HUES6 (cell line): ENCODE results near the gene IL10.

Source experiments
- H3K27ac ChIP-seq: 2 replicates; pipeline ENCODE4 v1.7.0; 2013; ENCODE audit warnings: low read depth, mild to moderate bottlenecking, low read length, inconsistent platforms
- H3K27me3 ChIP-seq: 2 replicates; pipeline ENCODE4 v1.6.1; 2013; ENCODE audit warnings: low read length; ENCODE audit not compliant: control insufficient read depth, insufficient read depth
- H3K36me3 ChIP-seq: 2 replicates; pipeline ENCODE4 v1.6.1; 2013; ENCODE audit warnings: low read length; ENCODE audit not compliant: control insufficient read depth, insufficient read depth
- H3K4me1 ChIP-seq: 2 replicates; pipeline ENCODE4 v1.6.1; 2013; ENCODE audit warnings: low read length; ENCODE audit not compliant: control insufficient read depth, insufficient read depth
- H3K4me3 ChIP-seq: 2 replicates; pipeline ENCODE4 v1.5.1; 2013; ENCODE audit warnings: low read depth, low read length
- H3K9ac ChIP-seq: one replicate; pipeline ENCODE4 v1.6.1; 2013; ENCODE audit warnings: mild to moderate bottlenecking, low read length
- H3K9me3 ChIP-seq: 2 replicates; pipeline ENCODE4 v1.6.1; 2013; ENCODE audit warnings: low read depth, low read length; ENCODE audit not compliant: control insufficient read depth, insufficient read depth

IL10 gene

GRCh38 chr1:206792939-206793607 lies 20.8 kb upstream of the IL10 start:
- Histone ChIP-seq H3K27me3 (no peaks in the 10 kb centered on the region), H3K4me3 (no peak overlapping the region), H3K9ac (no peak overlapping the region), H3K9me3 (no peaks in the 10 kb centered on the region), H3K27ac (no peak overlapping the region), H3K36me3 (no peaks in the 10 kb centered on the region), H3K4me1 (no peaks in the 10 kb centered on the region)

GRCh38 chr1:206790502-206791250 lies 18.4 kb upstream of the IL10 start:
- Histone ChIP-seq H3K9ac (no peak overlapping the region), H3K9me3 (no peaks in the 10 kb centered on the region)

DNA sequence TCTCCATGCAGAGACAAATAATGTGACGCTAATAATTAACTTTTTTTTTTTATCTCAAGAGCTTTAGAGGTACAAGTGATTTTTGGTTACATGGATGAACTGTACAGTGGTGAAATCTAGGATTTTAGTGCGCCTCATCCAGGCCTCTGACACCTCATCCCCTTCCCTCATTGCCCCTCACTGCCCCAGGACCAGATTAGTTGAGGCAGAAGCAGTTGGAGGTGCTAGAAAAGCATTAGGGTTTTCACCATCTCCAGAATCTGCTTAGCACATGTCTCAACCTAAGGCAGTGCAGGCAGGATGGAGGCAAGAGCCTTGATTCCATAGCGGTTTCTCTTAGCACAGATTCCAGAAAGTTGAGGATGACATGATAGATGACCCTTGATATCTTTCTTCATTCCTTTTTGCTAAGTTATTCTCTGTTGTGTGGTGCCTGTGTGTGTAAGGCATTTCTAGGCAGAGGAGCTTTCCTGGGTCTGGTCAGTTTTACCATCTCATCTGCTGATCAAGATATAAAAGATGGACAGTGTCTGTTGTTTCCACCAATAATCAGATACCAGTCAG lies 16.3 kb upstream of the IL10 start:
- H3K9me3 ChIP-seq = no peaks in the 10 kb centered on the region
- no peaks in the 10 kb centered on the region for H3K4me1 ChIP-seq
- H3K27me3 ChIP-seq = no peaks in the 10 kb centered on the region; the same call in 1 of the 2 replicates

More at GRCh38 chr1:206790502-206791250, 18.4 kb upstream of the IL10 start:
- Histone ChIP-seq H3K36me3 (no peaks in the 10 kb centered on the region), H3K27me3 (no peaks in the 10 kb centered on the region), H3K27ac (no peak overlapping the region), H3K4me1 (no peaks in the 10 kb centered on the region), H3K4me3 (no peak overlapping the region)

GRCh38 chr1:206787891-206788290 lies 15.6 kb upstream of the IL10 start:
- no peaks in the 10 kb centered on the region for H3K4me1 ChIP-seq
- H3K4me3 ChIP-seq = no peak overlapping the region
- no peaks in the 10 kb centered on the region for H3K9me3 ChIP-seq
- H3K27ac ChIP-seq = no peak overlapping the region
- H3K9ac ChIP-seq = no peak overlapping the region
- no peaks in the 10 kb centered on the region for H3K36me3 ChIP-seq
- H3K27me3 ChIP-seq = no peaks in the 10 kb centered on the region; the same call in 1 of the 2 replicates

More for the DNA sequence above, 16.3 kb upstream of the IL10 start:
- no peak overlapping the region for H3K27ac ChIP-seq
- no peak overlapping the region for H3K4me3 ChIP-seq
- no peak overlapping the region for H3K9ac ChIP-seq
- no peaks in the 10 kb centered on the region for H3K36me3 ChIP-seq

GRCh38 chr1:206786212-206786886 lies 14.1 kb upstream of the IL10 start:
- no peak overlapping the region for H3K4me3 ChIP-seq
- no peaks in the 10 kb centered on the region; the same call in 1 of the 2 replicates for H3K27me3 ChIP-seq
- H3K9ac ChIP-seq = no peak overlapping the region
- no peaks in the 10 kb centered on the region for H3K9me3 ChIP-seq
- no peaks in the 10 kb centered on the region for H3K4me1 ChIP-seq
- H3K36me3 ChIP-seq = no peaks in the 10 kb centered on the region
- no peak overlapping the region for H3K27ac ChIP-seq

DNA sequence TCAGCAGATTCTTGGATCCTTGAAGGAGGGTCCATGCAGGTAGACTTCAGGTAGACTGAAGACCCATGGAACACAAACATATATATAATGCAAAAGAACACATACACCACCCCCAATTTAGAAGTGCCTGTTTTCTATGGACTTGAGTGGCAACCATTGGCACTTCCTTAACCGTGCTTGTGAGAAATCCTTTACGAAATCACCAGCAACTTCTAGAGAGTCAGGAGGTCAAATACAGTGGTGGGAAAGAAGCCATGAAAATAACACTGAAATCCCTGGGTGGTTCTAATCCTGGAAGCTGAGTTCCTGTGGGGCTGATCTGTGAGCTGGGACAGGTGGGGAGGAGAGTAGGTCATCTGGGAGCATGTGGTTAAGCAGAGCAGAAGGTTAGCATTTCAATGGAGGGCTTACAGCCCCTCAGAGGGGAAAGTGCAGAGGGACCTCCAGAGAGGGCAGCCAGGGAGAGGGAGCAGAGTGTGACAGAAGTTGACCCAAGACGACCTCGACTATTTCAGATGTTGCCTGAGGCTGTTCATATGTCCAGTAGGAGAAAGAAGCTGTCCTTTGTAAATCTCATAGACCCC lies 13.0 kb upstream of the IL10 start:
- no peaks in the 10 kb centered on the region for H3K9me3 ChIP-seq
- no peak overlapping the region for H3K27ac ChIP-seq
- no peak overlapping the region for H3K4me3 ChIP-seq
- no peaks in the 10 kb centered on the region for H3K36me3 ChIP-seq
- no peaks in the 10 kb centered on the region; the same call in 1 of the 2 replicates for H3K27me3 ChIP-seq
- no peak overlapping the region for H3K9ac ChIP-seq
- no peaks in the 10 kb centered on the region for H3K4me1 ChIP-seq

GRCh38 chr1:206784471-206784903 lies 12.2 kb upstream of the IL10 start:
- H3K4me1 ChIP-seq = no peaks in the 10 kb centered on the region
- no peaks in the 10 kb centered on the region; the same call in 1 of the 2 replicates for H3K27me3 ChIP-seq
- no peaks in the 10 kb centered on the region for H3K9me3 ChIP-seq
- H3K36me3 ChIP-seq = no peaks in the 10 kb centered on the region
- H3K9ac ChIP-seq = no peak overlapping the region
- H3K27ac ChIP-seq = no peak overlapping the region
- no peak overlapping the region for H3K4me3 ChIP-seq

GRCh38 chr1:206783506-206783905 lies 11.2 kb upstream of the IL10 start:
- Histone ChIP-seq H3K4me3 (no peak overlapping the region), H3K27me3 (no peaks in the 10 kb centered on the region; the same call in 1 of the 2 replicates), H3K36me3 (no peaks in the 10 kb centered on the region), H3K9me3 (no peaks in the 10 kb centered on the region), H3K4me1 (no peaks in the 10 kb centered on the region), H3K27ac (no peak overlapping the region), H3K9ac (no peak overlapping the region)

DNA sequence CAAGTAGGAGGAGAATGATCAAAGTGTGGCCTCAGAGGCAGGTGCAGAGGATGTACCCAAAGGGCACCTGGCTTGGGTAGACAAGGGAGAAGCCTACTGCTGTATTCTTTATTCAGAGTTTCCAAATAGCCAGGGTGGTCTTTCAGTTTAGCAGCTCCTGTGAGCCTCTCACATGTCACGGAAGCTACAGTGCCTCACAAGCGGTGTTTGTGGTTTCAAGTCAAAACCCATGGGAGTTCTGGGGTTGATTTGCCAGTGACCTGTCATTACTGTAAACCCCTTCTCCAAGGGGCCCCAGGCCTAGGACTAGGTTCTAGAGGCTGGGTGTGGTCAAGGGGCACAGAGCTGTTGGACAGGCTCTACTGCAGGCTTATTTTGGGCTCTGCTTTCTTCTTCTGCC lies 10.2 kb upstream of the IL10 start:
- H3K27me3 ChIP-seq = no peaks in the 10 kb centered on the region; the same call in 1 of the 2 replicates
- no peaks in the 10 kb centered on the region for H3K36me3 ChIP-seq
- no peak overlapping the region for H3K27ac ChIP-seq
- no peak overlapping the region for H3K9ac ChIP-seq
- no peaks in the 10 kb centered on the region for H3K4me1 ChIP-seq
- H3K9me3 ChIP-seq = no peaks in the 10 kb centered on the region
- H3K4me3 ChIP-seq = no peak overlapping the region

GRCh38 chr1:206779638-206780037 lies 7.3 kb upstream of the IL10 start:
- no peaks in the 10 kb centered on the region; the same call in 1 of the 2 replicates for H3K27me3 ChIP-seq
- H3K9ac ChIP-seq = no peak overlapping the region
- no peaks in the 10 kb centered on the region for H3K36me3 ChIP-seq
- H3K4me3 ChIP-seq = no peak overlapping the region
- H3K4me1 ChIP-seq = no peaks in the 10 kb centered on the region
- H3K27ac ChIP-seq = no peak overlapping the region
- no peaks in the 10 kb centered on the region for H3K9me3 ChIP-seq
